Activated T-cell treated with anti-CD3 and anti-CD28 coated beads, Interleukin-2, amount 50 U/mL, for 4 hours (primary cell): ENCODE data around the gene GFRAL. TPM values are rescaled to one million over a fixed set of nuclear protein-coding genes. Genes with fewer than 3 reads are reported as not detected.

Experiments
- ATAC-seq, 2 donors: fragments of 200-7000 bp; cut with Tn5 transposase; one replicate each; pipeline ENCODE4 v1.10.0; 2021
- DNase-seq: peaks from one replicate; pipeline ENCODE4 v3.0.0-alpha.2; 2020
- H3K27me3 Mint-ChIP-seq: one replicate; pipeline ENCODE4 v1.8.0; 2021; ENCODE audit warnings: low read depth, mixed read lengths
- H3K36me3 Mint-ChIP-seq: one replicate; pipeline ENCODE4 v1.8.0; 2022; ENCODE audit warnings: mixed read lengths; ENCODE audit not compliant: insufficient read depth
- H3K4me1 Mint-ChIP-seq: one replicate; pipeline ENCODE4 v1.8.0; 2021; ENCODE audit warnings: low read depth, mixed read lengths
- H3K4me3 Mint-ChIP-seq: one replicate; pipeline ENCODE4 v1.8.0; 2021; ENCODE audit warnings: mild to moderate bottlenecking, moderate library complexity, mixed read lengths
- H3K9me3 Mint-ChIP-seq: one replicate; pipeline ENCODE4 v1.8.0; 2021; ENCODE audit warnings: mixed read lengths
- total RNA-seq, 3 donors: library from RNA; stranded (reverse); gene quantifications; one replicate each; pipeline ENCODE4 v1.2.1, GENCODE V29; 2021

GFRAL gene
- total RNA-seq, 3 donors from 2014 or later, result not detected

DNA sequence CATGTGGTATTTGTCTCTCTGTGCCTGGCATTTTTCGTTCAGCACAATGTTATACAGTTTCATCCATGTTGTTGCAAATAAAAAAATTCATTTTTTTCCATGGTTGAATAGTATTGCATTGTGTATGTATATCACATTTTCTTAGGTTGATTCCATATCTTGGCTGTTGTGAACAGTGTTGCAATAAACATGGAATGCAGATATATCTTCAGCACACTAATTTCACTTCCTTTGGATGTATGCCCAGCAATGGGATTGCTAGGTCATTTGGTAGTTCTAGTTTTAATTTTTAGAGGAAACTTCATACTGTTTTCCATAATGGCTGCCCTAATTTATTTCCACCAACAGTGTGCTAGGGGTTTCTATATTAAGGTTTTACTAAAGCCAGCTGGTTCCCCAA lies 52.6 kb downstream of the GFRAL start:
- ATAC-seq (no peak), DNase-seq (no peak)
- Mint-ChIP-seq H3K9me3 (peaks cover 9% of the 10 kb centered on the region), H3K4me1 (no peaks in the 10 kb centered on the region), H3K27me3 (no peaks in the 10 kb centered on the region), H3K36me3 (no peaks in the 10 kb centered on the region), H3K4me3 (no peak overlapping the region)

DNA sequence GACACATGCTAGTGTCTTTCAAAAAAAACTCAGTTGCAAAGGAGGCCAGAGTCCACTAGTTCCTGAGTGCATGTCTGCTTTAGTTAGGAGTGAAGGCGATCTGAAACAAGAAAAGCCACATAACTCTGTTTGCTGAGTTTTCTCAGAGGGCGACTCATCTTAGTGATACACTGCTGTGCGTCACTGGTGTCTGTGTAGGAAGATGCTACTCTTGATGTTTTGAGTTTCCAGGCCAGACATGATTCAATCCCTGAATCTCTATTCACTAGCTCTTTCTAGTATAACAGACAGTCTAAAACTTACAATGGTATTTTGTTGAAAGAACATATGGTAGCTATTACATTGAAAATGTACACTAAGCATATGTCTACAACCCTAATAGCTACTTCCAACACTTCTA lies 60.9 kb downstream of the GFRAL start:
- no peak overlapping the region for H3K4me3 Mint-ChIP-seq
- H3K27me3 Mint-ChIP-seq, result no peaks in the 10 kb centered on the region
- no peaks in the 10 kb centered on the region for H3K4me1 Mint-ChIP-seq
- no peaks in the 10 kb centered on the region for H3K36me3 Mint-ChIP-seq
- ATAC-seq (no peak), DNase-seq (no peak)
- H3K9me3 Mint-ChIP-seq, result peaks cover 9% of the 10 kb centered on the region

DNA sequence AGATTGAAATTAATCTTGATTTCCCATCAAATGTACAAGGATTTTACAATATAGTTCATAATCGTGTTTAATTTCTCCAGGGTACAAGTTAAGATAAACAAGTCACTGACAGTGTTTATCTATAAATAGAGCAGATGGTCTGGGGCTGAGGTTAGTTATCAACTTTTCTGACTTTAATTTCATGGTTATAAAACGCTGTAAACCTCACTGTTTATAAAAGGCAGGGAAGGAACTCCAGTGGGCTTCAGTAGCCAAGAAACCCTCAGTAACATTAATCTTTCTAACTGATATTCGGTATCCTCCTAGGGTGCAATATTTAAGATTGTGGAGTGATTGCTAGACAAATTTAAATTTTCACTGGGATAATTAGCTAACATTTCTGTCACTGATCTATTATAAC lies 68.6 kb downstream of the GFRAL start:
- Mint-ChIP-seq H3K4me1 (no peaks in the 10 kb centered on the region), H3K27me3 (no peaks in the 10 kb centered on the region), H3K4me3 (no peak overlapping the region), H3K9me3 (peaks cover 9% of the 10 kb centered on the region), H3K36me3 (no peaks in the 10 kb centered on the region)
- DNase-seq, result no peak
- ATAC-seq, result no peak

DNA sequence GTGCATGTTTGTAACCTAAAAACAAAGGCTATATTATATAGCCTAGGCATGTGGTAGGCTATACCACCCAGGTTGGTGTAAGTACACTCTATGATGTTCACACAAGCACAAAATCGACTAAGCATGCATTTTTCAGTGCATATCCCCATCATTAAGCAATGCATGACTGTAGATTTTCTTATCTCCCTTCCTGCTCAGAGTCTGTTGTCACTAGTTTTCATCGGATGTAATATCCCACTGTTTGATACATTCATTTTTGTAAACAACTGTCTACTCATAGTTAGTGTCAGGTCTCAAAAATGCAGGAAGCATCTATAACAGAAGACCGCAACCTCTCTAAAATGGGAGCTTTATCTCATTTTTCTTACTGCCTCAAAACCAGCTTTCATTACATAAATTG lies 70.7 kb downstream of the GFRAL start:
- no peaks in the 10 kb centered on the region for H3K4me1 Mint-ChIP-seq
- no peak overlapping the region for H3K4me3 Mint-ChIP-seq
- no peaks in the 10 kb centered on the region for H3K36me3 Mint-ChIP-seq
- ATAC-seq (no peak), DNase-seq (no peak)
- no peaks in the 10 kb centered on the region for H3K27me3 Mint-ChIP-seq
- no peaks in the 10 kb centered on the region for H3K9me3 Mint-ChIP-seq

DNA sequence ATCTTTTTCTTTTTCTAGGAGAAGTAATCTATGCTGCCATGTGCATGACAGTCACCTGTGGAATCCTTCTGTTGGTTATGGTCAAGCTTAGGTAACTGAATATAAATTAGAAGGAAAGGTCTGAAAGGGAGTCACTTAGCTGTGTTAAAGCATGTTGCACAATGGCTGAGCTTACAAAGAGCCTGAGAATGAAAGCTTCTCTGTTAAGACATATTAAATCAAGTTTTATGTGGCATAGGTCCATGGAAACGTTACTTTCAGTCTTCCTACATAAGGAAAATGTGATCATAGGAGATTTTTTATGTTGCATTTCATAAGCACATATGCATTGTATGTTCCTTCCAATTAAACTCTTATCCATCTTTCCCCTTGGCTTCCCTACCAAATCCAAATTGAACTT lies 72.1 kb downstream of the GFRAL start:
- Mint-ChIP-seq H3K9me3 (peaks cover 3% of the 10 kb centered on the region), H3K36me3 (no peaks in the 10 kb centered on the region), H3K4me3 (no peak overlapping the region), H3K27me3 (no peaks in the 10 kb centered on the region), H3K4me1 (no peaks in the 10 kb centered on the region)
- no peak for DNase-seq
- no peak for ATAC-seq

DNA sequence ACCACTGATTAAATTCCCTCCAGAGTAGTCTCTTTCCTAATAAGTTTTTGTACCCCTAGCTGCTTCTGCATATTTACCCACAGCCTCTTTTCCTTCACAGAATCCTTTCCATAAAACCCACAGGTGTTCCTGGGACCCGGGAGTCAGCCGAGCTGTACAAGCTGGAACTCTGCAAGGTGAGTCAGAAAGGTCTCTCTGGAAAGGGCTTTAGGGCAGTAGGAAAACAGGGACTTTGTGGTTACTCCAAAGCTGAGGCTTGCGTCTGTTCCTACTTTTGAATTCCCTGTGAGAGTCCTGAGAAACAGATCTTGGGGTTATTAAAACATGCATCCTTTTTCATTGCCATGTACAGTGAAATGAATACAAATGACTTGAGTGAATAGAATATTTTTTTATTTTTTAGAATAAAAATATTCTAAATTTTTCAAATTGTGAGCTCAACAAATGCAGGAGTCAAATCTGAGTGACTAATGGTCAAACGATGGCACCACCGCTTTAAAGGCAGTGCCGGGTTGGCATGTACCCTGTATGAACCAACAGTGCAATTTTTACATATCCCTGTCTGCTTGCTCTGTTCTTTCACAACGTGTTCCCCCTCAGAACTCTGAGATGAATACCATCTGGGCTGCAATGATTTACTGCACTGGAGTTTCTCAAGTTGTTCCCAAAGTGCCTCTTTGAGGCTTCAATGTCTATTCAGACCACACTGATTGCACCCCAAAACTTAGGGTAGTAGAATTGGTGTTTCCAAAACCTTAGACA lies 78.4 kb downstream of the GFRAL start:
- no peaks in the 10 kb centered on the region for H3K27me3 Mint-ChIP-seq
- no peak overlapping the region for H3K4me3 Mint-ChIP-seq
- no peak for DNase-seq
- no peak for ATAC-seq
- peaks cover 11% of the 10 kb centered on the region for H3K9me3 Mint-ChIP-seq
- H3K36me3 Mint-ChIP-seq, result no peaks in the 10 kb centered on the region
- no peaks in the 10 kb centered on the region for H3K4me1 Mint-ChIP-seq

DNA sequence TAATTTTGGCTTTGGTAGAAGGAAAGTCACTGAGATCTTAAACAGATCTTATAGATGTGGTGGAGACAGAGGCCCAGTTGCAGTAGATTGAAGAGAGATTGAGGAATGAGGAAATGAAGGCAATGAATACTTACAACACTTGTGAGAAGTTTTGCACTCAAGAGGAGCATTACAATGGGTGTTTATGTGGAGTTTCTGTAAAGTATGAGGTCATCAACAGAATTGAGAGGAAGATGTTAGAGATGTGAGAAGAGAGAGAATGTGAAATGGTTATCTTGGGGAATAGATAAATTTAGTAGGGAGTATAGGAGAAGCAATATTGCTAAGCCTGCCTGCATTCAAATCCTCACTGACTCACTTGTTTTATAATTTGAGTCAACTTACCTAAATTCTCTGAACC lies 83.4 kb downstream of the GFRAL start:
- Mint-ChIP-seq H3K9me3 (peaks cover 28% of the 10 kb centered on the region), H3K4me1 (no peaks in the 10 kb centered on the region), H3K4me3 (no peak overlapping the region), H3K36me3 (no peaks in the 10 kb centered on the region), H3K27me3 (no peaks in the 10 kb centered on the region)
- ATAC-seq (no peak), DNase-seq (no peak)

DNA sequence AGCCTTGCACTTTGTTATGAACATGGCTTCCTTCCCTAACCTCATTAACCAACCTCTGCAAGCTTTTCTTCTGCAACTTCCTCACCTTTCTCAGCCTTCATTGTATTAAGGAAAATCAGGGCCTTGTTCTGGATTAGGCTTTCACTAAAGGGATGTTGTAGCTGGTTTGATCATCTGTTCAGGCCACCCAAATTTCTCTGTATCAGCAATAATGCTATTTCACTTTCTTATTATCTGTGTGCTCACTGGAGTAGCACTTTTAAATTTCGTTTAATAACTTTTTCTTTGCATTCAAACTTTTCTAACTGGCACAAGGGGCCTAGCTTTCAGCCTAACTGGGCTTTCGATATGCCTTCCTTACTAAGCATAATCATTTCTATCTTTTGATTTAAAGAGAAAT lies 96.7 kb downstream of the GFRAL start:
- Mint-ChIP-seq H3K9me3 (peaks cover 11% of the 10 kb centered on the region), H3K4me1 (no peaks in the 10 kb centered on the region), H3K4me3 (no peak overlapping the region), H3K36me3 (no peaks in the 10 kb centered on the region), H3K27me3 (no peaks in the 10 kb centered on the region)
- DNase-seq, result no peak
- ATAC-seq, result no peak

DNA sequence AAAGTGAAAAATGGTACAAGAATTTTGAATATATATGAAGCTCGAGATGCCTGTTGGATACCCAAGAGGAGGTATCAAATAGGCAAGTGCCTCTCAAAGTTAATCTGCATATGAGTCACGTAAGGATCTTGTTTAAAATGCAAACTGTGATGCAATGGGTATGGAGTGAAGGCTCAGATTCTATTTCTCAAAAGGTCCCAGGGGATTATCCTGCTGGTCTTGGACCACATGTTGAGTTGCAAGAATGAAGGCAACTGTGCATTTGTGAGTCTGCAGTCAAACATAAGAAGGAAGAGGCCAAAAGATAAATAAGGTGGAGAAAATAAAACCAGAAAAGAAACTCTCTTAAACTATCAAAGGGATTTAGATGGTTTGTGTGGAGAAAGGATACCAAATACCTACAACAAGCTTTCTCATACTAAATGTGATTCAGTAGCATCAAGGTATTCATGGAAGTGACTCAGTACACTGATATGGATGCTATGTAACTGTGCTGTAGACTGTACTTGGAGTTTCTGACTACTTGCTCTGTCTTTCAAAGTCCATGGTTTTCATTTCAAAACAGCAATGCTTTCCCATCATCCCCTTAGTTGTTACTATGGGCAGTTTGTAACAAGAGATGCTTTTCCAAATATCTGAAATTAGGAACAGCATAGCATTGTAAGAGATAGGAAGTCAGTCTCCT lies 106.3 kb downstream of the GFRAL start:
- Mint-ChIP-seq H3K27me3 (no peaks in the 10 kb centered on the region), H3K4me1 (no peaks in the 10 kb centered on the region), H3K4me3 (no peak overlapping the region), H3K36me3 (no peaks in the 10 kb centered on the region), H3K9me3 (peaks cover 8% of the 10 kb centered on the region)
- ATAC-seq, result no peak
- DNase-seq, result no peak

DNA sequence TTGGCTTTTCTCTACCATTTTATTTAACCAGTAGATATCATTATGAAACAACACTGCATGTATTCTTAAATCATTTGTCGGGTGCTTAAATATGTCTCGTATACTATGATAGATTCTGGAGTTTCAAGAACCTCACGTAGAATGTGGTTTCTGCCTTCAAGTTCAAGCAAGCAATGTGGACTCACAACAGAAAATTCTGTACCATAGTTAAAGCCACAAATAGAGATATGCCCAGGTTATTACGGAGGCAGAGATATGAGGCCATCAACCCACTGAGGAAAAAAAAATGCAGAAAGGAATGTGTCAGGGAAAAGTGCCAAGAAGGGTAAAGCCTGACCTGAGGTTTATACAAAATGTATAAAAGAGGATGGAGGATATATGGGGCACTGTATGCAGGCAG lies 109.9 kb downstream of the GFRAL start:
- Mint-ChIP-seq H3K36me3 (no peaks in the 10 kb centered on the region), H3K27me3 (no peaks in the 10 kb centered on the region), H3K4me3 (no peak overlapping the region), H3K9me3 (peaks cover 13% of the 10 kb centered on the region), H3K4me1 (no peaks in the 10 kb centered on the region)
- no peak for DNase-seq
- ATAC-seq, result no peak

DNA sequence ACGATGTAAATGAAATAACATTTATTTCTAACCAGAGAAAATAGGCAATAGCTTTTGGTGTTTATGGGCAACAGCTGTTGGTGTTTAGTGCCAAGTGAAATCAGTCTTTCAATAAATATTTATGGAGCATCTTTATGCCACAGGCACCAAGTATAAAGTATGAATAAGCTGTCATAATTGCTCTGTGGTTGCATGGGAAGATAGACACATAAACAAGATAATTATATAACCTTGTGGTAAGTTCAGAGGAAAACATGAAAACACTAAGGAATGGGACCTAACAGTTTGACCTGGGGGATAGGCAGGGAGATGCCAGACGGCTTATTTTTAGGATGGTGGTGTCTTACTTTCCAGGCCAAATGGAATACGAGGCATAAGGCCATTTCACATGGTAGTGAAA lies 110.9 kb downstream of the GFRAL start:
- no peak for ATAC-seq
- Mint-ChIP-seq H3K4me1 (no peaks in the 10 kb centered on the region), H3K4me3 (no peak overlapping the region), H3K36me3 (no peaks in the 10 kb centered on the region), H3K9me3 (peaks cover 13% of the 10 kb centered on the region), H3K27me3 (no peaks in the 10 kb centered on the region)
- DNase-seq, result no peak

DNA sequence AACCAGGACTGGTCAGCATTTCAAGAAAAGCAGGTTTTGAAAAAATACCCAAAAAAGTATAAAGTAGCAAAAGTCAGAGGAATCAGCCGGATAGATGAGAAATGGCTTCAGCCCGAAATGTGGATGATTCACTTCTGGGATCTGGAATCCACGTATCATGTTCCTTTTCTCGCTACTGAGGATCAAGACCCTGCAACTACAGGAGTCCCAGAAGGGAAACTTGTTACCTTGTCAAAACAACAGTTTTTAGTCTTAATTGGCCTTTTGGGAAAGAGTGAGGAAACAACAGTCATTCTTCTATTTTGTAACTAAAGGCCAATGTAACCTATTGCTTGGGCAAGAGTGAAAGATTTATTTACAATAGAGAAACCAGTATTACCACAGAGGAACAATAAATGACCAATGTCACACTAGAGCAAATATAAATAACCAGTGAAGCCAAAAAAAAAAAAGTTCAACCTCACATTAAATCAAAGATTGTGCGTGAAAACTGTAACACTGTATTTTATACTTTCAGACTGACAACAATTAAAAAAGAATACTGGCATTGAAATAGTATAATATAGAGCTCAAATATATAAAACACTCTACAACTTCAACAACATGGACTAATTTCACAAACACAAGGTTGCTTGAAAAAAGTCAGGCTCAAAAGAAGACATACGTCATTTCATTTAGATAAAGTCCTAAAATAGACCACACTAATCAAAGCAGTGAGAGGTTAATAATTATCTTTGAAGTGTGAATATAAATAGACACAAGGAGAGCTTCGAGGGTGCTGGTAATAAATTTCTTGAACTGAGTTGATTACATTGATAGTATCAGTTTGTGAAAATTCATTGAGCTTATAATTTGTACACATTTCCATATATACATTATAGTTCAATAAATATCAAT lies 116.2 kb downstream of the GFRAL start:
- no peak for ATAC-seq
- no peak overlapping the region for H3K4me3 Mint-ChIP-seq

DNA sequence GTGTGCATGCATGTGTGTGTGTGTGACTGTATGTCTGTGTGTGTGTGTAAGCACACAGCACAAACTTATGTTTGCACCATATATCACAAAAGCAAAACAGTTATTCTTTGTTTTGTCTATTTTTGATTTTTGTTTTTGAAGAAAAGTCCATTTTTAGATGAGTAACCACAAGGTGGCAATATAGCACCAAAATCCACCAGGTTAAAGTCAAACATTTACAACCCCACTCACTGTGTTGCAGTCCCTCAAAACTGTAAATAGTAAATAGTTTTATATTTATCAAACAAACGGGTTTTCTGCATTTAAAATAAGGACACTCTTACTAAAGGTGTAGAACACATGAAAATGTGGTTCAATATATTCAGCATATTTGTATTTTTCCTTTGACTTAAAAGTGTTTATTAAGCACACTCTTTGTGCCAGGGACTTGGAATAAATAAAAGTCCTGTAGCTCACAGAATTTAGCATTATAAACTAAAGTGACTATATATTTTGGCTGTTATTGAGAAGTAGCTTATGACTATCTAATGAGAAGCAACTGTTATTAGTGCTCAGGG lies 118.5 kb downstream of the GFRAL start:
- no peak overlapping the region for H3K4me3 Mint-ChIP-seq
- no peak for DNase-seq
- no peaks in the 10 kb centered on the region for H3K27me3 Mint-ChIP-seq
- peaks cover 4% of the 10 kb centered on the region for H3K9me3 Mint-ChIP-seq
- H3K36me3 Mint-ChIP-seq, result no peaks in the 10 kb centered on the region
- H3K4me1 Mint-ChIP-seq, result no peaks in the 10 kb centered on the region
- ATAC-seq, result no peak

More for the DNA sequence above, 116.2 kb downstream of the GFRAL start:
- DNase-seq, result no peak
- no peaks in the 10 kb centered on the region for H3K36me3 Mint-ChIP-seq
- H3K27me3 Mint-ChIP-seq, result no peaks in the 10 kb centered on the region
- H3K4me1 Mint-ChIP-seq, result no peaks in the 10 kb centered on the region
- H3K9me3 Mint-ChIP-seq, result peaks cover 8% of the 10 kb centered on the region

DNA sequence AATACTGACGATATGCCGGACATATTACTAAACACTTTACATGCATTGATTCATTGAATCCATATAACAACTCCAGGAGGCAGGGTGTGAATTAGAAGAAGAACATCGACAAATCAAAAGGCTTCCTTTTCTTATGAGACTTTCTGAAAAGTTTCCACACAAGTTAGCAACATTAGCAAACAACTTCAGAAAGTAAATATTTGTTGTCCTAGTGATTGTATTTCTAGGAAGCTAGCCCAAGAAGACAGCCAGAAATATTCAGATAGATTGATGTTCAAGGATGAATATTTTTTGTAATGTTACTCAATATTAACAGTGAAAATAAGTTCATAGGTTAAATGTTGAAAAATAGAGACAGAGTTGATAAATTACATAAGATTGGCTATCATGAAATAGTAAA lies 120.6 kb downstream of the GFRAL start:
- Mint-ChIP-seq H3K4me3 (no peak overlapping the region), H3K36me3 (no peaks in the 10 kb centered on the region), H3K4me1 (no peaks in the 10 kb centered on the region), H3K27me3 (no peaks in the 10 kb centered on the region), H3K9me3 (peaks cover 3% of the 10 kb centered on the region)
- DNase-seq (no peak), ATAC-seq (no peak)
